Measurements from ENCODE around the gene SMIM5.
A peak's percentile ranks its signal among the peaks of the same experiment; 100 is the strongest.

Gene SMIM5

GRCh38 chr17:75667825-75668224 is 34.6 kb downstream of the SMIM5 start:
- no peak for DNase-seq (ENCODE audit: low read depth)

- no peak for DNase-seq (ENCODE audit: low read depth)
These were observed 35.3 kb downstream of the SMIM5 start for GRCh38 chr17:75668489-75668888.

- DNase-seq (ENCODE audit: low read depth): no peak
These were observed 37.6 kb downstream of the SMIM5 start for GRCh38 chr17:75670868-75671267.

- DNase-seq (ENCODE audit: low read depth): no peak
These were observed 38.8 kb downstream of the SMIM5 start for GRCh38 chr17:75672011-75672410.

GRCh38 chr17:75673487-75673886 is 40.3 kb downstream of the SMIM5 start:
- no peak for DNase-seq (ENCODE audit: low read depth)

- no peak for DNase-seq (ENCODE audit: low read depth)
These were observed 43.2 kb downstream of the SMIM5 start for GRCh38 chr17:75676461-75676860.

GRCh38 chr17:75679706-75680211 is 46.5 kb downstream of the SMIM5 start:
- DNase-seq (ENCODE audit: low read depth): no peak

GRCh38 chr17:75680431-75680830 is 47.2 kb downstream of the SMIM5 start:
- no peak for DNase-seq (ENCODE audit: low read depth)

GRCh38 chr17:75681289-75681688 is 48.1 kb downstream of the SMIM5 start:
- DNase-seq (ENCODE audit: low read depth): no peak

- DNase-seq (ENCODE audit: low read depth): no peak
These were observed 50.3 kb downstream of the SMIM5 start for GRCh38 chr17:75683583-75683982.

GRCh38 chr17:75684249-75684648 is 51.0 kb downstream of the SMIM5 start:
- no peak for DNase-seq (ENCODE audit: low read depth)

- peak; percentile 46 for DNase-seq (ENCODE audit: low read depth)
These were observed 51.7 kb downstream of the SMIM5 start for GRCh38 chr17:75684924-75685323.

GRCh38 chr17:75685499-75685898 is 52.3 kb downstream of the SMIM5 start:
- DNase-seq (ENCODE audit: low read depth): no peak

- DNase-seq (ENCODE audit: low read depth): no peak
These were observed 55.1 kb downstream of the SMIM5 start for GRCh38 chr17:75688209-75688825.

- no peak for DNase-seq (ENCODE audit: low read depth)
These were observed 56.2 kb downstream of the SMIM5 start for GRCh38 chr17:75689441-75689873.
